Stimulated activated CD8-positive, alpha-beta memory T cell treated with anti-CD3 and anti-CD28 coated beads, Interleukin-15, amount 100 ng/mL, for 4 hours (primary cell): Measurements from ENCODE around the gene PRKX.
"Not testable (repeated sequence)": the region's sequence is repeated elsewhere in the genome, so short reads cannot be mapped to it uniquely, and the experiment has no call there.

Source experiments
- DNase-seq, 2 donors: peaks; one replicate each; pipeline ENCODE4 v3.0.0-alpha.2; 2020; ENCODE audit warnings: low read depth in 2 of 2

The PRKX gene

DNA sequence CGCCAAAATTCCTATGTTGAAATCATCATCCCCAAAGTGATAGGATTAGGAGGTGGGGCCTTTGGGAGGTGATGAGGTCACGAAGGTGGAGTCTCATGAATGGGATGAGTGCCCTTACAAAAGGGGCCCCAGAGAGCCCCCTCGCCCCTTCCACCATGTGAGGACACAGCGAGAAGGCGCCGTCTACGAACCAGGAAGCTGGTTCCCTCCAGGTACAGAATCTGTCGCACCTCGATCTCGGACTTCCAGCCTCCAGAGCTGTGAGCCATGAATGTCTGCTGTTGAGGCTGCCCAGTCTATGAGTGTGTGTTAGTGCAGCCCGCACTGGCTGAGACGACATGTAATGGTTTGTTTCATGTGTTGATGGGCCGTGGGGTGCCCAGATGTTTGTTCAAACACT is 60.3 kb downstream of the PRKX start:
- no peak for DNase-seq

DNA sequence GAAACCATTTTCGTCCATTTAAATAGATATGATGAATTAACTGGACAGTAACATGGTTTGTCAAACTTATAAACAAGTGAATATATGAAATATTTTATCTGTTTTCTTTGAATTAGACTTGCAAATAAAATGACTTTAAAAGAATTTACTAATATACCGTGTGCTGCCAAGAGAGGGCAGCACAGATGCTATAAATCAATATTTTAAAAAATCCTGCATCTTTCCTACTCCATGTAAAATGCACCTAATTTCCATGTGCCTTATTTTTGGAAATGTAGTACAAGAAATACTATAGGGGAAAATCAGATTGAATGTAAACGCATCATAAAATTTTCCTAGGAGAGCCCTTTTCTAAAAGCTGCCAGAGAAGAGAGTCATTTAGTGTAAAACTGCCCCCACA is 62.2 kb downstream of the PRKX start:
- no peak for DNase-seq

GRCh38 chrX:3648084-3648483 is 65.4 kb downstream of the PRKX start:
- no peak for DNase-seq

GRCh38 chrX:3639858-3640631 is 73.4 kb downstream of the PRKX start:
- not testable (repeated sequence) for DNase-seq

GRCh38 chrX:3639236-3639635 is 74.2 kb downstream of the PRKX start:
- DNase-seq: no peak

DNA sequence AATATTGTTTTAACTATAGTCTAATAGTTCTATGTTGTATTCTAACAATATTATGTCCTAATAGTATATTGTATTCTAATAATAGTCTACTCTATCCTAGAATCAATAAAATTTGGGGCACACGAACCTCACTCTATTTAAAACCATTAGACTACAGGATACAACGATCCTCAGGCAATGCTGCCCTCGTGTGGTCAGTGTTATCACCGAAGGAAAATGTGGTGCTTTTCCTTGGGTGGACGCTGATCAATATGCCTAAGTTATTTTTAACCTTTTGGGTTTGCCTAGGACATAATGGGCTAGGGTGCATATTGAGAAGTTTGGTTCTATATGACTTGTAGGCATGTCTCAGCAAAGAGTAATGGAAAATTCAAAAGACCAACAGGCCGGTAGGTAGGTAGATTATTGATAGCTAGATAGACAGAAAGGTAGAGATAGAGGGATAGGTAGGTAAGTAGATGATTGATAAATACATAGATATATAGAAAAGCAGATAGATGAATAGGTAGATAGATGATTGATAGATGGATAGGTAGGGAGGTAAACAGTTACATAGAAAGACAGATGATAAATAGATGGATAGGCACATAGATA is 75.1 kb downstream of the PRKX start:
- no peak for DNase-seq

GRCh38 chrX:3636803-3637202 is 76.6 kb downstream of the PRKX start:
- no peak for DNase-seq

- no peak for DNase-seq
Measured at GRCh38 chrX:3631196-3631595, 82.3 kb downstream of the PRKX start.

DNA sequence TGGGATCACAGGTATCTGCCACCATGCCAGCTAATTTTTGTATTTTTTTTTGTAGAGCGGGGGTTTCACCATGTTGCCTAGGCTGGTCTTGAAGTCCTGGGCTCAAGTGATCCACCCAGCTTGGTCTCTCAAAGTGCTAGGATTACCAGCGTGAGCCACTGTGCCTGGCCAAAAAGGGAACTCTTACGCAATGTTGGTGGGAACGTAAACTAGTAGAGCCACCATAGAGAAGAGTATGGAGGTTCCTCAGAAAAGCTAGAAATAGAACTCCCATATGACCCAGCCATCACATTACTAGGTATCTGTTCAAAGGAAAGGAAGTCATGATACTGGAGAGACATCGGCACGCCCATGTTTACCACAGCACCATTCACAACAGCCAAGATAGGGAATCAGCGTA is 85.9 kb downstream of the PRKX start:
- DNase-seq: no peak

GRCh38 chrX:3621414-3621813 is 92.0 kb downstream of the PRKX start:
- DNase-seq: no peak

- DNase-seq: not testable (repeated sequence)
Measured at GRCh38 chrX:3611744-3612143, 101.7 kb downstream of the PRKX start.

GRCh38 chrX:3609810-3610209 is 103.6 kb downstream of the PRKX start:
- DNase-seq: no peak

- DNase-seq: no peak
Measured at GRCh38 chrX:3603026-3603661, 110.3 kb downstream of the PRKX start.

DNA sequence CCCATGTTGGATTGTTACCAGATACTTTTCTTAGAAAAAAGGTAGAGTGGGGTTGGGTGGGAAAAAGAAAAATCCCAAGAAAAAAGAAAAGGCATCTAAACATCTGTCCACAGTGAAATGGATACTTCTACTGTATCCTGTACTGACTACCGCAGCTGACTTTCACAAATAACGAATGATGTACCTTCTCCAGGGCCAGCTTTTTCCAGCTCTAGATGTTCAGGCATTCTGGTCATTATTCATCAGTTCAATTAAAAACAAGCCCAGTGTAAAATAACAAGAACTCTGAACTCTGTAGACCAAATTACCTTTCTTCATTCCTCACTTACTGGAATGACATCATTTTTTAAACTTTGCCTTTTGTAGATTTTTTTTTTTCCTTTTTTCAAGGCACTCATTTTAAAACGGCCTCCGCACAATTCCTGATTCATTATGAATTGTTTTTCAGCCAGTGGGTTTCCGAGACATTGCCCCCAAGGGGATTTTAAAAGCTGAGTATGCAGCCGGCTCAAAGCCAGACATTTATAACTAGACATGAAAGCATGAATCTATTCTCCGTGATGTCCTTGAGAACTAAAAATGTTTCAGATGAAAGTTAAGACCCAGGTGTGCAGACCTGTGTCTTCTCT is 113.5 kb downstream of the PRKX start:
- no peak for DNase-seq

- DNase-seq: no peak
Measured at GRCh38 chrX:3598709-3599108, 114.7 kb downstream of the PRKX start.

DNA sequence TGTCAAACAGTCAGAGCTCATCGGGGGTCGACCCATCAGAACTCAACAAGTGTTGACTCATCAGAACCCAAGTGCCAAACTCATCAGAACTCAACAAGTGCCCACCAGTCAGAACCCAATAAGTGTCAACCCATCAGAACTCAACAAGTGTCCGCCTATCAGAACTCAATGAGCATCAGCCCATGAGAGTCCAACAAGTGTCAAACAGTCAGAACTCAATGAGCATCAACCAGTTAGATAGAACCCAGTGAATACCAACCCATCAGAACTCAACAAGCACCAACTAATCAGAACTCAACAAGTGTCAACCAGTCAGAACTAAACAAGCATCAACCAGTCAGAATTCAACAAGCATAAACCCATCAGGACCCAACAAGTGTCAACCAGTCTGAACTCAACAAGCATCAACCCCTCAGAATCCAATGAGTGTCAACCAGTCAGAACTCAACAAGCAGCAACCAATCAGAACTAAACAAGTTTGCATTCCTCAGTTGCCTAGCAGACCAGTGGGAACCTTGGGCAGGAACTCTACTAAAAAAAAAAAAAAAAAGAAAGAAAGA is 115.3 kb downstream of the PRKX start:
- no peak for DNase-seq

- DNase-seq: no peak
Measured at GRCh38 chrX:3592184-3592583, 121.3 kb downstream of the PRKX start.

- no peak for DNase-seq
Measured at GRCh38 chrX:3589474-3589873, 124.0 kb downstream of the PRKX start.

DNA sequence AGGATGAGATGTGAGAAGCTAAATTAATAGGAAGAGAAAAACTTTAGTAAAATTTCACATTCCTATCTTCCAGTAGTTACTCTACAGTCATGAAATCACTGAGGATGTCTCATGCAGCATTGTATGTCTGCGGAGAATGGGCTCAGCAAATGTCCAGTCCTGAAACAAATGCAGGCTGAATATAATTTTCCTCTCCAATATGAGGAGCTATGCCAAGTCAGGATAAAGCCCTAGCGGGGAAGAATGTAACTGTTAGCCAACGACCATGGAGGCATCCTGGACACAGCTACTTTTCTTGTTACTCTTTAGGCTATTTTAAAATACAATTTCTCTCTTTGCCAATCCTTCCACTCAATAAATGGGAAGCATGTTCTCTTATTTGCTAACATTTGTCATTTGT is 127.7 kb downstream of the PRKX start:
- no peak for DNase-seq

- no peak for DNase-seq
Measured at GRCh38 chrX:3584415-3584996, 128.9 kb downstream of the PRKX start.

DNA sequence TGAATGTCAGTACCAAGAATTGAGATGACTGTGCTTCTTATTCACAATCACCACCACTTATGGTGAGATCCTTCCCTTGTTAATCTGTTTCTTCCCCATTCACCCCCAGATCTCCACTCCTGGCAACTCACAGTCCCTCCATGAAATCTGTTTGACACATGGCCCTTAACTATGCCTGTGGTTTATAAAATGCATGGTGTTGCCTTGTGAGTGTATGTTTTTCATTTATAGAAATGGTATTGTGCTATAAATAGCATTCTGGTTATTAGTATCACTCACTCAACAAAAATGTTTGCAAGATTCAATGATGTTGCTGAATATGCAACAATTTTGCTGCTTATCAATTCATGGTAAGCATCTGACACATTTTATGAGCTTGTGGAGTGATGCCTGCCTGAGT is 131.0 kb downstream of the PRKX start:
- DNase-seq: no peak

- no peak for DNase-seq
Measured at GRCh38 chrX:3581609-3582108, 131.8 kb downstream of the PRKX start.
